HEK293T (cell line): ENCODE results near the gene SERPINH1.

Experiments
- CTCF ChIA-PET: fragments of 350-600 bp; formaldehyde crosslinking; extraction: SDS; loops from one replicate; lab custom pipeline; 2021; ENCODE audit warnings: antibody characterized with exemption, inconsistent platforms; lab: Yijun Ruan, JAX
- POLR2A ChIA-PET: fragments of 350-600 bp; formaldehyde crosslinking; extraction: SDS; loops from one replicate; lab custom pipeline; 2020; ENCODE audit warnings: antibody characterized with exemption, inconsistent platforms; lab: Yijun Ruan, JAX
- DNase-seq: peaks from one replicate; pipeline ENCODE4 v3.0.0; 2012; ENCODE audit warnings: mixed read lengths; ENCODE audit errors: extremely low spot score
- ARNT ChIP-seq: fragments of 450-650 bp; IDR thresholded peaks from 2 replicates; pipeline ENCODE4 v1.6.1; 2017; ENCODE audit warnings: mild to moderate bottlenecking
- BHLHE40 ChIP-seq: fragments of 450-650 bp; IDR thresholded peaks from 2 replicates; pipeline ENCODE4 v1.6.1; 2016; ENCODE audit warnings: mild to moderate bottlenecking, moderate library complexity, borderline replicate concordance
- CTBP1 ChIP-seq: fragments of 450-650 bp; IDR thresholded peaks from 2 replicates; pipeline ENCODE4 v1.6.1; 2016; ENCODE audit warnings: borderline replicate concordance
- ELF4 ChIP-seq: fragments of 450-650 bp; IDR thresholded peaks from 2 replicates; pipeline ENCODE4 v1.6.1; 2017; ENCODE audit warnings: antibody characterized with exemption
- FOXA1 ChIP-seq: fragments of 450-650 bp; IDR thresholded peaks from 2 replicates; pipeline ENCODE4 v1.6.1; 2016; ENCODE audit warnings: mild to moderate bottlenecking
- FOXK2 ChIP-seq: fragments of 450-650 bp; IDR thresholded peaks from 2 replicates; pipeline ENCODE4 v1.6.1; 2016; ENCODE audit warnings: mild to moderate bottlenecking
- FOXM1 ChIP-seq: fragments of 450-650 bp; IDR thresholded peaks from 2 replicates; pipeline ENCODE4 v1.6.1; 2017; ENCODE audit warnings: mild to moderate bottlenecking, borderline replicate concordance
- HDGF ChIP-seq: fragments of 450-650 bp; IDR thresholded peaks from 2 replicates; pipeline ENCODE4 v1.6.1; 2017; ENCODE audit warnings: antibody characterized with exemption, borderline replicate concordance
- L3MBTL2 ChIP-seq: fragments of 450-650 bp; conservative IDR thresholded peaks from 2 replicates; pipeline ENCODE4 v1.6.1; 2016; ENCODE audit warnings: mild to moderate bottlenecking
- LEF1 ChIP-seq: fragments of 450-650 bp; IDR thresholded peaks from 2 replicates; pipeline ENCODE4 v1.6.1; 2017; ENCODE audit warnings: mild to moderate bottlenecking, borderline replicate concordance
- NFRKB ChIP-seq: fragments of 450-650 bp; IDR thresholded peaks from 2 replicates; pipeline ENCODE4 v1.6.1; 2016; ENCODE audit warnings: mild to moderate bottlenecking, moderate library complexity
- SP1 ChIP-seq: fragments of 450-650 bp; IDR thresholded peaks from 2 replicates; pipeline ENCODE4 v1.6.1; 2017
- SUZ12 ChIP-seq: fragments of 450-650 bp; IDR thresholded peaks from 2 replicates; pipeline ENCODE4 v1.6.1; 2016; ENCODE audit warnings: mild to moderate bottlenecking
- TARDBP ChIP-seq: fragments of 450-650 bp; IDR thresholded peaks from 2 replicates; pipeline ENCODE4 v1.6.1; 2016
- ZNF384 ChIP-seq: fragments of 450-650 bp; IDR thresholded peaks from 2 replicates; pipeline ENCODE4 v1.6.1; 2016
- TF ChIP-seq, protein P1 (sequence below): fragments of 450-650 bp; IDR thresholded peaks from 2 replicates; pipeline ENCODE4 v1.6.1; 2016

SERPINH1 gene

GRCh38 chr11:75611823-75612222 lies 49.8 kb downstream of the SERPINH1 start:
- no peak for DNase-seq
- ChIA-PET POLR2A (interaction anchor here (1.0 kb wide), 1 partner anchor 28 kb away, joined by 5 read pairs; no protein-coding TSS in a partner anchor), CTCF (interaction anchor here (1.2 kb wide), 1 partner anchor 14 kb away, joined by 4 read pairs; no protein-coding TSS in a partner anchor)
- TF ChIP-seq FOXA1 (no peak), FOXM1 (no peak), L3MBTL2 (no peak), TARDBP (no peak), ARNT (no peak), ZNF384 (no peak), SUZ12 (no peak)

GRCh38 chr11:75615751-75616150 lies 53.7 kb downstream of the SERPINH1 start:
- POLR2A ChIA-PET = no interaction called here
- TF ChIP-seq NFRKB (no peak), TARDBP (no peak), FOXK2 (no peak), SUZ12 (no peak), ARNT (no peak), FOXA1 (no peak), SP1 (no peak), ZNF384 (no peak), L3MBTL2 (no peak), CTBP1 (no peak)
- TF ChIP-seq, protein P1, sequence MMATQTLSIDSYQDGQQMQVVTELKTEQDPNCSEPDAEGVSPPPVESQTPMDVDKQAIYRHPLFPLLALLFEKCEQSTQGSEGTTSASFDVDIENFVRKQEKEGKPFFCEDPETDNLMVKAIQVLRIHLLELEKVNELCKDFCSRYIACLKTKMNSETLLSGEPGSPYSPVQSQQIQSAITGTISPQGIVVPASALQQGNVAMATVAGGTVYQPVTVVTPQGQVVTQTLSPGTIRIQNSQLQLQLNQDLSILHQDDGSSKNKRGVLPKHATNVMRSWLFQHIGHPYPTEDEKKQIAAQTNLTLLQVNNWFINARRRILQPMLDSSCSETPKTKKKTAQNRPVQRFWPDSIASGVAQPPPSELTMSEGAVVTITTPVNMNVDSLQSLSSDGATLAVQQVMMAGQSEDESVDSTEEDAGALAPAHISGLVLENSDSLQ = no peak
- no peak for DNase-seq
- CTCF ChIA-PET = no interaction called here

DNA sequence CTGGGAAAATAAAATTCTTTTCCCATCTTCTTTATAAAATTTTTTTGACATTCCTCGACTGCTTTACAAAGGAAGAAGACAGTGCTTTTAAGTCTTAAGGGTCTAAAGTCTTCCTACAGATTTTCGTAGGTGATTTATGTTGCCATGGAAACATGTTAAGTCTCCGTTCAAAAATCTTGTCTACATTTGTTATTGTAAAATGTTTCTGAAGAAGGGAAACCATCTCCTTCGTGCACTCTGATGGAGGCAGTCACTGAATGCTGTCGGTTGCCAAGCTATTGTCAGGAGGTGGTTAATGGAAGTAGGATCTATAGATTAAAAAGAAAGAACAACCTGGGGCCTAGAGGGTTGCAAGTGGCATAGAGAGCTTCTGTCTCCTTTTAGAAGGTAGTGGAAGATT lies 54.2 kb downstream of the SERPINH1 start:
- POLR2A ChIA-PET = no interaction called here
- CTCF ChIA-PET = interaction anchor here (1.0 to 1.3 kb wide), 2 partner anchors 11 to 18 kb away, joined by 3 to 4 read pairs; no protein-coding TSS in a partner anchor

More for the DNA sequence above, 54.2 kb downstream of the SERPINH1 start:
- TF ChIP-seq ZNF384 (no peak), CTBP1 (no peak), SUZ12 (no peak), BHLHE40 (no peak), HDGF (no peak), L3MBTL2 (no peak), FOXA1 (no peak), ARNT (no peak), SP1 (no peak), FOXM1 (no peak), TARDBP (no peak), FOXK2 (no peak), NFRKB (no peak), ELF4 (no peak), LEF1 (no peak)
- TF ChIP-seq, protein P1 = no peak
- no peak for DNase-seq
